ENCODE data around the gene PLEKHA6. TPM values are rescaled to one million over a fixed set of nuclear protein-coding genes. Genes with fewer than 3 reads are reported as not detected.

The PLEKHA6 gene
- total RNA-seq, 2 experiments from 2014 or later = 0.53 to 0.82 TPM

GRCh38 chr1:204343802-204344201 lies 15.9 kb downstream of the PLEKHA6 start:
- ChIA-PET POLR2A (no interaction called here), CTCF (interaction anchor here (0.7 kb wide), 1 partner anchor 622 kb away, joined by 3 read pairs; no protein-coding TSS in a partner anchor)
- no peak overlapping the region for H3K4me3 Mint-ChIP-seq
- intact Hi-C loops (cut with DNase I, micrococcal nuclease) = no loop called here
- Histone ChIP-seq H3K9me3 (ENCODE audit: control insufficient read depth in 1 of 2, insufficient read depth in 1 of 2, low read length in 2 of 2) (no peaks in the 10 kb centered on the region), H3K27me3 (ENCODE audit: control insufficient read depth in 1 of 2, insufficient read depth in 2 of 2, low read length in 2 of 2) (peaks cover 0 to 4% of the 10 kb centered on the region in 2 experiments), H3K36me3 (ENCODE audit: insufficient read depth, low read length) (no peaks in the 10 kb centered on the region), H3K27ac (ENCODE audit: low read depth in 1 of 2, low read length in 2 of 2) (no peak overlapping the region), H3K4me3 (ENCODE audit: low read length) (no peak overlapping the region), H3K4me1 (ENCODE audit: insufficient read depth, low read length) (no peaks in the 10 kb centered on the region)
- no peaks in the 10 kb centered on the region for H3K9me3 Mint-ChIP-seq
- H3K36me3 Mint-ChIP-seq (ENCODE audit: low read depth) = no peaks in the 10 kb centered on the region
- TF ChIP-seq CTCF (IDR thresholded peaks at IDR 0.05) = no peak
- H3K27ac Mint-ChIP-seq = no peak overlapping the region
- no peak for DNase-seq
- no peaks in the 10 kb centered on the region for H3K4me1 Mint-ChIP-seq (ENCODE audit: low read depth)
- ATAC-seq (ENCODE audit: poor library complexity) = no peak
- H3K27me3 Mint-ChIP-seq = no peaks in the 10 kb centered on the region

- H3K36me3 Mint-ChIP-seq (ENCODE audit: low read depth) = no peaks in the 10 kb centered on the region
- DNase-seq (no peak), ATAC-seq (ENCODE audit: poor library complexity) (no peak)
- ChIA-PET CTCF (no interaction called here), POLR2A (no interaction called here)
- intact Hi-C loops (cut with DNase I, micrococcal nuclease) = no loop called here
- no peak overlapping the region for H3K27ac Mint-ChIP-seq
- H3K4me3 ChIP-seq (ENCODE audit: low read length) = no peak overlapping the region
- no peak for TF ChIP-seq CTCF (IDR thresholded peaks at IDR 0.05)
- no peaks in the 10 kb centered on the region for H3K36me3 ChIP-seq (ENCODE audit: insufficient read depth, low read length)
- peaks cover 0 to 4% of the 10 kb centered on the region in 2 experiments for H3K27me3 ChIP-seq (ENCODE audit: control insufficient read depth in 1 of 2, insufficient read depth in 2 of 2, low read length in 2 of 2)
- no peaks in the 10 kb centered on the region for H3K4me1 Mint-ChIP-seq (ENCODE audit: low read depth)
- no peaks in the 10 kb centered on the region for H3K9me3 Mint-ChIP-seq
- H3K4me1 ChIP-seq (ENCODE audit: insufficient read depth, low read length) = no peaks in the 10 kb centered on the region
- no peaks in the 10 kb centered on the region for H3K27me3 Mint-ChIP-seq
- no peak overlapping the region for H3K4me3 Mint-ChIP-seq
- H3K27ac ChIP-seq (ENCODE audit: low read depth in 1 of 2, low read length in 2 of 2) = no peak overlapping the region
- no peaks in the 10 kb centered on the region for H3K9me3 ChIP-seq (ENCODE audit: control insufficient read depth in 1 of 2, insufficient read depth in 1 of 2, low read length in 2 of 2)
Observed at GRCh38 chr1:204343247-204343646, 16.5 kb downstream of the PLEKHA6 start.

- H3K36me3 Mint-ChIP-seq (ENCODE audit: low read depth) = no peaks in the 10 kb centered on the region
- ChIA-PET CTCF (no interaction called here), POLR2A (no interaction called here)
- no peaks in the 10 kb centered on the region for H3K27me3 Mint-ChIP-seq
- H3K9me3 Mint-ChIP-seq = no peaks in the 10 kb centered on the region
- intact Hi-C loops (cut with DNase I, micrococcal nuclease) = no loop called here
- no peak overlapping the region for H3K4me3 Mint-ChIP-seq
- H3K4me3 ChIP-seq (ENCODE audit: low read length) = no peak overlapping the region
- no peaks in the 10 kb centered on the region for H3K4me1 Mint-ChIP-seq (ENCODE audit: low read depth)
- no peak for TF ChIP-seq CTCF (IDR thresholded peaks at IDR 0.05)
- H3K27ac Mint-ChIP-seq = no peak overlapping the region
- DNase-seq (no peak), ATAC-seq (ENCODE audit: poor library complexity) (no peak)
- no peaks in the 10 kb centered on the region for H3K36me3 ChIP-seq (ENCODE audit: insufficient read depth, low read length)
- H3K27me3 ChIP-seq (ENCODE audit: control insufficient read depth in 1 of 2, insufficient read depth in 2 of 2, low read length in 2 of 2) = peaks cover 0 to 4% of the 10 kb centered on the region in 2 experiments
- H3K9me3 ChIP-seq (ENCODE audit: control insufficient read depth in 1 of 2, insufficient read depth in 1 of 2, low read length in 2 of 2) = no peaks in the 10 kb centered on the region
- no peak overlapping the region for H3K27ac ChIP-seq (ENCODE audit: low read depth in 1 of 2, low read length in 2 of 2)
- H3K4me1 ChIP-seq (ENCODE audit: insufficient read depth, low read length) = no peaks in the 10 kb centered on the region
Observed at GRCh38 chr1:204342310-204342709, 17.4 kb downstream of the PLEKHA6 start.

Measured in CD4-positive, alpha-beta T cell (primary cell).